Neural cell (in vitro differentiated cells): ENCODE measurements around the gene ECE1. TPM values are rescaled to one million over a fixed set of nuclear protein-coding genes. Genes with fewer than 3 reads are reported as not detected.

Experiments used
- H2AFZ ChIP-seq: fragments of 200-600, 300-800 bp; sonication (generic), shearing (Covaris generic); 2 replicates; pipeline ENCODE4 v1.6.0; 2014; ENCODE audit warnings: low read depth, mild to moderate bottlenecking, antibody characterized with exemption, low read length, moderate library complexity
- H3F3A ChIP-seq: fragments of 200-600 bp; shearing (Covaris generic); 2 replicates; pipeline ENCODE4 v1.6.1; 2016; ENCODE audit warnings: mild to moderate bottlenecking, moderate library complexity, mixed read lengths, antibody characterized with exemption, low read length; ENCODE audit not compliant: insufficient read depth, poor library complexity, severe bottlenecking
- H3K27ac ChIP-seq: fragments of 200-600, 300-800 bp; sonication (generic), shearing (Covaris generic); 2 replicates; pipeline ENCODE4 v1.5.1; 2014; ENCODE audit warnings: mild to moderate bottlenecking, low read length, moderate library complexity
- H3K27me3 ChIP-seq: fragments of 300-800, 200-600 bp; sonication (generic), shearing (Covaris generic); 2 replicates; pipeline ENCODE4 v1.6.0; 2014; ENCODE audit warnings: mild to moderate bottlenecking, low read depth, low read length, moderate library complexity; ENCODE audit not compliant: insufficient read depth
- H3K36me3 ChIP-seq: fragments of 300-800, 200-600 bp; sonication (generic), shearing (Covaris generic); 2 replicates; pipeline ENCODE4 v1.5.1; 2014; ENCODE audit warnings: mild to moderate bottlenecking, antibody characterized with exemption, low read length, moderate library complexity; ENCODE audit not compliant: insufficient read depth
- H3K4me2 ChIP-seq: fragments of 300-800, 200-600 bp; sonication (generic), shearing (Covaris generic); 2 replicates; pipeline ENCODE4 v1.6.0; 2014; ENCODE audit warnings: mild to moderate bottlenecking, low read length
- H3K4me3 ChIP-seq: fragments of 300-800, 200-600 bp; sonication (generic), shearing (Covaris generic); 2 replicates; pipeline ENCODE4 v1.5.1; 2014; ENCODE audit warnings: mild to moderate bottlenecking, low read length, moderate library complexity
- H3K79me2 ChIP-seq: fragments of 200-600 bp; shearing (Covaris generic); replicated peaks from 2 replicates; pipeline ENCODE4 v1.6.0; 2014; ENCODE audit warnings: mild to moderate bottlenecking, low read length, moderate library complexity; ENCODE audit not compliant: insufficient read depth
- H3K9ac ChIP-seq: fragments of 300-800, 200-600 bp; sonication (generic), shearing (Covaris generic); 2 replicates; pipeline ENCODE4 v1.6.1; 2016; ENCODE audit warnings: mild to moderate bottlenecking, low read length, mixed read lengths
- H3K9me2 ChIP-seq: fragments of 200-600 bp; shearing (Covaris generic); 2 replicates; pipeline ENCODE4 v1.6.1; 2016; ENCODE audit warnings: mild to moderate bottlenecking, low read length, mixed read lengths; ENCODE audit not compliant: insufficient read depth
- H3K9me3 ChIP-seq: fragments of 200-600, 300-800 bp; sonication (generic), shearing (Covaris generic); 2 replicates; pipeline ENCODE4 v1.6.1; 2016; ENCODE audit warnings: mild to moderate bottlenecking, mixed run types, low read length, moderate library complexity, mixed read lengths
- H4K20me1 ChIP-seq: fragments of 200-600 bp; shearing (Covaris generic); 2 replicates; pipeline ENCODE4 v1.6.1; 2016; ENCODE audit warnings: mild to moderate bottlenecking, mixed run types; ENCODE audit not compliant: insufficient read depth
- EP300 ChIP-seq: fragments of 450-650 bp; conservative IDR thresholded peaks from 2 replicates; pipeline ENCODE4 v1.6.1; 2014; ENCODE audit warnings: antibody characterized with exemption, mild to moderate bottlenecking, moderate library complexity; ENCODE audit not compliant: poor library complexity, severe bottlenecking
- EZH2 ChIP-seq: fragments of 200-600, 300-800 bp; shearing (Covaris generic), sonication (generic); IDR thresholded peaks from 2 replicates; pipeline ENCODE4 v1.6.1; 2014; ENCODE audit warnings: antibody characterized with exemption, low read length, borderline replicate concordance, mild to moderate bottlenecking; ENCODE audit not compliant: insufficient read depth, poor library complexity, severe bottlenecking
- MXI1 ChIP-seq: fragments of 450-650 bp; conservative IDR thresholded peaks from 2 replicates; pipeline ENCODE4 v1.6.1; 2014; ENCODE audit warnings: antibody characterized with exemption, mild to moderate bottlenecking; ENCODE audit not compliant: poor library complexity, severe bottlenecking
- POLR2AphosphoS5 ChIP-seq: IDR thresholded peaks from 2 replicates; pipeline ENCODE4 v1.6.1; 2012
- RAD21 ChIP-seq: fragments of 450-650 bp; conservative IDR thresholded peaks from 2 replicates; pipeline ENCODE4 v1.6.1; 2014; ENCODE audit warnings: antibody characterized with exemption, mild to moderate bottlenecking, moderate library complexity
- SMC3 ChIP-seq: fragments of 450-650 bp; conservative IDR thresholded peaks from 2 replicates; pipeline ENCODE4 v1.6.1; 2014; ENCODE audit warnings: antibody characterized with exemption, mild to moderate bottlenecking, moderate library complexity; ENCODE audit not compliant: poor library complexity
- TAF1 ChIP-seq: IDR thresholded peaks from 2 replicates; pipeline ENCODE4 v1.6.1; 2012; ENCODE audit warnings: low read depth
- polyA plus RNA-seq: library from polyadenylated mRNA; depleted of rRNA; stranded (reverse); fragments of >200 nt; gene quantifications from 2 replicates; pipeline ENCODE4 v1.2.3, GENCODE V29; 2014
- TF ChIP-seq, protein P1 (sequence below): fragments of 450-650 bp; IDR thresholded peaks from 2 replicates; pipeline ENCODE4 v1.5.1; 2014; ENCODE audit warnings: antibody characterized with exemption, mild to moderate bottlenecking, moderate library complexity; ENCODE audit not compliant: poor library complexity, severe bottlenecking
- TF ChIP-seq, protein P2 (sequence below): IDR thresholded peaks from 2 replicates; pipeline ENCODE4 v1.6.1; 2012; ENCODE audit warnings: borderline replicate concordance

Gene ECE1
- polyA plus RNA-seq, 1 donor from 2014 or later: 7.8 TPM

DNA sequence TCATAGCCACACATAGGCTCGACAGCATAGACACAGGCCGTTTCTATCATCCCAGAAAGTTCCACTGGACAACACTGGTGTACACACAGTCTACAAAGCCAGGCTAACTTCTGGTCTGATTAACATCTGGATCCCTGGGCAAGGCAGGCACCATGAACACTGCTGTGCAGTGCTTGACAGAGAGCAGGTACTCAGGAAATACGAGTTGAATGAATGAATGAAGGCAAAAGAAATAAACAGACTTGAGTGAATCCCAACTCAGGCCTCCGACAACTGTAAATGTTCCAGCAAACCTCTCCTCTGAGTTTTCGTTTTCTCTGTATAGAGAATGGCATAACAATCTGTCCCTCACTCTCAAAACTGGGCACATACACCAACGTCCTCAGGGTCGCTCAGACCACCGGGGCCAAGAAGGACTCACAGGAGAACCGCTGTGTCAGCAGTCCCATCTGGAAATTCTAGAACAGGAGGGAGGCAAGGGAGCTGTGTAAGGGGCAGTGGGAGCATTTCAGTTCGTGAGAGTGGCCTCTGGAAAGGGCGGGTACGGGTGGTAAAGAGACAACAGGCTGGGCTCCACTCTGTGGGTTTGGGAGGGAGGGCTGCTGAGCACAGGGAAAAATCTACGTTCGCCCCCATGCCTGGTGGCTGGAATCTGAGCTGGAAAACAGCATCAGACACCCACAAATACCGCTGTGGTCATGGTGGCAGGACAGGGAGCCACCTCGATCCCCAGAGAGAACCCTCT, 15.1 kb upstream of the ECE1 start:
- Histone ChIP-seq H3K27ac (no peak overlapping the region), H3K9ac (no peak overlapping the region), H3K9me2 (no peaks in the 10 kb centered on the region), H2AFZ (no peak overlapping the region), H3K9me3 (no peaks in the 10 kb centered on the region), H3K79me2 (no peaks in the 10 kb centered on the region), H4K20me1 (no peaks in the 10 kb centered on the region), H3K4me2 (no peak overlapping the region), H3K27me3 (no peaks in the 10 kb centered on the region), H3K4me3 (no peak overlapping the region), H3K36me3 (no peaks in the 10 kb centered on the region), H3F3A (no peaks in the 10 kb centered on the region)
- TF ChIP-seq POLR2AphosphoS5 (no peak), TAF1 (no peak), MXI1 (no peak), EP300 (no peak)

DNA sequence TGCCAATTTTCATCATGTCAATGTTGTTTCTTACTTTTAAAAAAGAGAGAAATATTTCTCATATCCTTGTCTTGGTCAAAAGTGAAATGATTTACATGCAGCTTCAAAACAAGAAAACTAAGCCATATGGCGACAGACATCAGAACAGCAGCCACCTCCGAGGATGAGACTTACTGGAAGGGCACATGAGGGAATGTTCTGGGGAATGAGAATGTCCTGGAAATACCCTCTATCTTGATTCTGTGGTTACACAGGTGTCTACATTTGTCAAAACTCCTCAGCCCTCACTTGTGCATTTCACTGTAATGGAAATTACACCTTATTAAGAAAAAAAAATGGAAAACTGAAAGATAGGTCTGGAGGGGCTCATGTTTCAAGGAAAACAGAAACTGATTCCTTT, 14.2 kb upstream of the ECE1 start:
- Histone ChIP-seq H3K79me2 (no peaks in the 10 kb centered on the region), H3K9me3 (no peaks in the 10 kb centered on the region), H3K4me2 (no peak overlapping the region), H3F3A (no peaks in the 10 kb centered on the region), H3K27me3 (no peaks in the 10 kb centered on the region), H3K9ac (no peak overlapping the region), H3K36me3 (no peaks in the 10 kb centered on the region), H3K27ac (no peak overlapping the region), H4K20me1 (no peaks in the 10 kb centered on the region), H3K4me3 (no peak overlapping the region), H2AFZ (no peak overlapping the region), H3K9me2 (no peaks in the 10 kb centered on the region)
- no peak for TF ChIP-seq EZH2
- TF ChIP-seq RAD21: no peak
- TF ChIP-seq, protein P1, sequence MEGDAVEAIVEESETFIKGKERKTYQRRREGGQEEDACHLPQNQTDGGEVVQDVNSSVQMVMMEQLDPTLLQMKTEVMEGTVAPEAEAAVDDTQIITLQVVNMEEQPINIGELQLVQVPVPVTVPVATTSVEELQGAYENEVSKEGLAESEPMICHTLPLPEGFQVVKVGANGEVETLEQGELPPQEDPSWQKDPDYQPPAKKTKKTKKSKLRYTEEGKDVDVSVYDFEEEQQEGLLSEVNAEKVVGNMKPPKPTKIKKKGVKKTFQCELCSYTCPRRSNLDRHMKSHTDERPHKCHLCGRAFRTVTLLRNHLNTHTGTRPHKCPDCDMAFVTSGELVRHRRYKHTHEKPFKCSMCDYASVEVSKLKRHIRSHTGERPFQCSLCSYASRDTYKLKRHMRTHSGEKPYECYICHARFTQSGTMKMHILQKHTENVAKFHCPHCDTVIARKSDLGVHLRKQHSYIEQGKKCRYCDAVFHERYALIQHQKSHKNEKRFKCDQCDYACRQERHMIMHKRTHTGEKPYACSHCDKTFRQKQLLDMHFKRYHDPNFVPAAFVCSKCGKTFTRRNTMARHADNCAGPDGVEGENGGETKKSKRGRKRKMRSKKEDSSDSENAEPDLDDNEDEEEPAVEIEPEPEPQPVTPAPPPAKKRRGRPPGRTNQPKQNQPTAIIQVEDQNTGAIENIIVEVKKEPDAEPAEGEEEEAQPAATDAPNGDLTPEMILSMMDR: no peak
- no peak for TF ChIP-seq MXI1
- TF ChIP-seq SMC3: no peak
- no peak for TF ChIP-seq EP300
- TF ChIP-seq, protein P2, sequence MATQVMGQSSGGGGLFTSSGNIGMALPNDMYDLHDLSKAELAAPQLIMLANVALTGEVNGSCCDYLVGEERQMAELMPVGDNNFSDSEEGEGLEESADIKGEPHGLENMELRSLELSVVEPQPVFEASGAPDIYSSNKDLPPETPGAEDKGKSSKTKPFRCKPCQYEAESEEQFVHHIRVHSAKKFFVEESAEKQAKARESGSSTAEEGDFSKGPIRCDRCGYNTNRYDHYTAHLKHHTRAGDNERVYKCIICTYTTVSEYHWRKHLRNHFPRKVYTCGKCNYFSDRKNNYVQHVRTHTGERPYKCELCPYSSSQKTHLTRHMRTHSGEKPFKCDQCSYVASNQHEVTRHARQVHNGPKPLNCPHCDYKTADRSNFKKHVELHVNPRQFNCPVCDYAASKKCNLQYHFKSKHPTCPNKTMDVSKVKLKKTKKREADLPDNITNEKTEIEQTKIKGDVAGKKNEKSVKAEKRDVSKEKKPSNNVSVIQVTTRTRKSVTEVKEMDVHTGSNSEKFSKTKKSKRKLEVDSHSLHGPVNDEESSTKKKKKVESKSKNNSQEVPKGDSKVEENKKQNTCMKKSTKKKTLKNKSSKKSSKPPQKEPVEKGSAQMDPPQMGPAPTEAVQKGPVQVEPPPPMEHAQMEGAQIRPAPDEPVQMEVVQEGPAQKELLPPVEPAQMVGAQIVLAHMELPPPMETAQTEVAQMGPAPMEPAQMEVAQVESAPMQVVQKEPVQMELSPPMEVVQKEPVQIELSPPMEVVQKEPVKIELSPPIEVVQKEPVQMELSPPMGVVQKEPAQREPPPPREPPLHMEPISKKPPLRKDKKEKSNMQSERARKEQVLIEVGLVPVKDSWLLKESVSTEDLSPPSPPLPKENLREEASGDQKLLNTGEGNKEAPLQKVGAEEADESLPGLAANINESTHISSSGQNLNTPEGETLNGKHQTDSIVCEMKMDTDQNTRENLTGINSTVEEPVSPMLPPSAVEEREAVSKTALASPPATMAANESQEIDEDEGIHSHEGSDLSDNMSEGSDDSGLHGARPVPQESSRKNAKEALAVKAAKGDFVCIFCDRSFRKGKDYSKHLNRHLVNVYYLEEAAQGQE: no peak
- no peak for TF ChIP-seq POLR2AphosphoS5
- no peak for TF ChIP-seq TAF1
